Effector CD8-positive, alpha-beta T cell (primary cell): ENCODE measurements around the gene CUL7.
"Not testable (repeated sequence)": the region's sequence is repeated elsewhere in the genome, so short reads cannot be mapped to it uniquely, and the experiment has no call there.

Source experiments
- DNase-seq: peaks from one replicate; lab custom pipeline; 2025; lab: John Stamatoyannopoulos, UW

Gene CUL7

DNA sequence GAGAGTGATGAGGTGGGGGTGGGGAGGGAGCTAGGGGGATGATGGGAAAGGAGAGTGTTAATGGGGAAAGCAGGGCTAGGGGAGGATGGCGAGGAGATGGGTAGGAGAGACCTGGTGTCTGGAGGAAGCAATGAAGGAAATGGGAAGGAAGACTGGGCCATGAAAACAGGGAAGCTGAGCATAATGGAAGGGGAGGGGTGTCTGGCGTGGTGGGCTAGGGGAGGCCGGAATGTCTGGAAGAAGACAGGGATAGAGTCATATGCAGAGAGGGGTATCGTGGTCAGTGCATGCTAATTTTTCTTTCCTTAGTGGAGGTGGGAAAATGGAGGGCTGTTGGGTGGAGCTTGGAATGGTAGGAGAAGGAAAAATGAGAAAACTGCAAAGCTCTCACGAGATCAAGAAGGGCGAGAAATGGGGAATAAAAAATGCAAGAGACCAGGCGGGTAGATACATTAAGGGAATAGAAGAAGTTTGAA lies 39.2 kb downstream of the CUL7 start:
- DNase-seq: no peak

DNA sequence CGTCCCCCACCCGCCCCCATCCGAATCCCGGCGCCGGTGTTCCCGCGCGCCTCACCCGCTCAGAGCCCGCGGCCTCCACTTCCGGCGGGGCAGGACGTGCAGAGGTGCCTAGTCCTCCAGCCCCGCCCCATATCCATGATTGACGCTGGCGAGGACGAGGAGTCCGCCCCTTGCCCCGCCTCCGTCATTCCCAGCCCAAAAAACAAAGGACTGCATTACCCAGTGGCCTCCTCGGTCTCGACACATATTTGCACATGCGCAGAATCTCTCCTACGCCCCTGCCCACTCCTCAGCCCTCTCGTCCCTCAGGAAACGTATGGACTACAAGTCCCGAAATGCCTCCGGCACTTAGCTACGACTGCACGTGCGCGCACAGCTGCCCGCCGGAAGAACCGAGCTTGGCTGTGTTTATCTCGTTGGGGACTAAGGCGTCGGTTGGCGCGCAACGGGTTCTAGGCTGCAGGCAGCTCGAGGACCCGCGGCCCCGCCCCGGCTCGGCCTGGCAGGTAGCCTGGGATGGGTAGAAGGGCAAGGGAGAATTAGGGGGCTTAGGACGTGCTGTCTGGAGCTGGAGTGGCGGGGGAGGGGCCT lies 39.7 kb downstream of the CUL7 start, which contains the start of the genes KLHDC3 and MEA1:
TSS of gene KLHDC3 (plus strand) at position 407 of the 591 bp plus-strand sequence. CDS start 2,944 bp downstream, outside the sequence.
TSS of gene MEA1 (minus strand) at position 104 of the 591 bp plus-strand sequence. CDS start 133 bp downstream, outside the sequence.
- peak; percentile 97 for DNase-seq

DNA sequence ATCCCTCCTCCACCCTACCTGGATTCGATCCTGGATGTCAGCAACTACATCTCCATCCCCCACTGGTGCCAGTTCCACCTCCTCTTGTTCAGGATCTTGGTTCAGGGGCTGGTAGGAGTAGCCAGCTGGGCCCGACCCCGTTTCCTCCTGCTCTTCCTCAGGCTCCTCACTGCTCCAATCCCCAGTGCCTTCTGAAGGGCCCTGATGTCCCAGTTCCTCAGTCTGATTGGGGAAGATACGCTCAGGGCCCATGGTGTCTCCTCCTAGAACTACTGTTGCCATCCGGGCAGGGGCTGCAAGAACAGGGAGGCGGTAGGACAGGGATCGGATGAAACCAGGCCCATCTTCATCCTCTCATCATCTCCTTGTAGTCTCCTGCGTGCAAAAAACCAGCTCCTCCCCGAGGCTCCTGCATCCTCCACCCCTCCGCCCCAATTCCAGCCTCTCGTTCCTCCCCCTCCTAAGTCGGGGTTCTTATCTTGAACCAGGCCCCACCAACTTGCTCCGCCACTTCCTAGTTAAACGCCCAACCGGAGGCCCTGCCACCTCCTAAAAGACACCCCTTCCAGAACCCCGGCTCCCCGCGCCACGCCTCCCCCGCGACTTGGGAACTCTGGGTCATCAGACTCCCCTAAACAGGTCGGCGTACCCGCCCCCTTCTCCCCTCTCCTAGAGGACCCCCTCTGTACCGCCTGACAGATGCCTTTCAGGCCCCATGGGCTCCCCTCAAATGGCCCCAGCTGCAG lies 40.4 kb downstream of the CUL7 start:
- DNase-seq: peak; percentile 76

DNA sequence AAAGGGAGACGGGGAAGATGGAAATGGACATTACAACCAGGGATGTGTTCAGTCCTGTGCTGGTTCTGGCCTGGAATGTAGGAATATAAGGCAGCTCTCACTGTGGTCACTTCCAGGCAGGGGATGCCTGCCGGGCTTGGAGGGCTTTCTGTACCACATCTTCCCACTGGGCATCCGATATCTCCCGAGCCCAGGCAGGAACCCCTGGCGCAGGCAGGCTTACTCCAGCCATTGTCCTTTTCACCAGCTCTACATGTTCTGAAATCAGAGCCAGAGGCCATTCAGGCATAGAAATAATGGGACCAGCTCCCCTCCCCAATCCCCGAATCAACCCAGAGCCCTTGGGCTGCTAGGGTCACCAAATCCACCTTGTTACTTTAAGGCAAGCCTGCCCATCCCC lies 41.3 kb downstream of the CUL7 start:
- DNase-seq: no peak

DNA sequence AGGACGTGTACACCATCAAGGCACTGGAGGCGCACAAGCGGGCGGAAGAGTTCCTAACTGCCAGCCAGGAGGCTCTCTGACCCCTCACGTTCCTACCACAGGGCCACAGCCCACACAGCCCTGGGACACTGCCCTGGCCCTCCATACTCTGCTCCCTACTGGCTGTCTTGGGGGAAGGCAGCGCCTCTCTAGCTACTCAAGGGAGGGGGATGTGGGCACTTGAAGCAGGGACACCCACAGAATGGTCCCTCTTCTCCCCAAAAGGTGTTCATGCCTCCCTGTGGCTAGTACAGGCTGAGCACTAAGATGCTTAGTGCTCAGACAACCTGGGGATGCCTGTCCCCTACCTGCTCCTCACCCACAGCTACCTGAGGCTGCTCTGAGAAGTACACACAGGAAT lies 42.4 kb downstream of the CUL7 start:
- DNase-seq: no peak

DNA sequence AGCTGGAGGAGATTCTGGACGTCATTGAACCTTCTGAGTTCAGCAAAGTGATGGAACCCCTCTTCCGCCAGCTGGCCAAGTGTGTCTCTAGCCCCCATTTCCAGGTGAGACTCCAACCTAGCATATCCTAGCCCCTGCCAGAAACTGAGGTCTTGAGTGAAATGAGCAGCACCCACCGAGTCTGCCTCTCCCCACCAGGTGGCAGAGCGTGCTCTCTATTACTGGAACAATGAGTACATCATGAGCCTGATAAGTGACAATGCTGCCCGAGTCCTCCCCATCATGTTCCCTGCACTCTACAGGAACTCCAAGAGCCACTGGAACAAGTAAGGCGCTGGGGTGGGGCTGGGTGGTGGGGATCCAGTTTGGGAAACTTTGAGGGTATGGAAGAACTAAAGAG lies 44.5 kb downstream of the CUL7 start:
- DNase-seq: peak; percentile 8

DNA sequence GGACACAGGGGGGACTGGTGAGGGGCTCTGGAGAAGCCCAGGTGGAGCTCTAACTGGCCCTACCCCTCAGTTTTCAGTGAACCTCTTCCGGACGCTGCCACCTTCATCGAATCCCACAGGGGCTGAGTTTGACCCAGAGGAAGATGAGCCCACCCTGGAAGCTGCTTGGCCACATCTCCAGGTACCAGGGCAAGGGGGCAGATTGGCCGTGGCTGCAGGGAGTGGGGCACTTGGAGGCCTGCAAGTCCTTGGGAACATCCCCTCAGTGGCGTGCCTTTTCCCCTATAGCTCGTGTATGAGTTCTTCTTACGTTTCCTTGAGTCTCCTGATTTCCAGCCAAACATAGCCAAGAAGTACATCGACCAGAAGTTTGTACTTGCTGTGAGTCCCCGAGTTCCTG lies 46.5 kb downstream of the CUL7 start:
- DNase-seq: no peak

DNA sequence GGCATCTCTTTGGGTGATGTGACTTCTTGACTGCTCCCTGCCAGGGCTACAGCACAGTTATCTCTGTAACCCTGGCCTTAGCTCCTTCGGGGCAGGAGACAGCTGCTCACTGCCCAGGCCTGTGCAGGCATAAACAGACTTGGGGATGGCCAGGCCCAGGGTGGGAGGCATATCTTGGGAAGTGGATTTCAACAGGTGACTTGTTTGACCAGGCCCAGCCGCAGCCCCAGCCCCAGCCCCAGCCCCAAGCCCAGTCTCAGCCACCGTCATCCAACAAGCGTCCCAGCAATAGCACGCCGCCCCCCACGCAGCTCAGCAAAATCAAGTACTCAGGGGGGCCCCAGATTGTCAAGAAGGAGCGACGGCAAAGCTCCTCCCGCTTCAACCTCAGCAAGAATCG lies 47.4 kb downstream of the CUL7 start:
- DNase-seq: no peak

DNA sequence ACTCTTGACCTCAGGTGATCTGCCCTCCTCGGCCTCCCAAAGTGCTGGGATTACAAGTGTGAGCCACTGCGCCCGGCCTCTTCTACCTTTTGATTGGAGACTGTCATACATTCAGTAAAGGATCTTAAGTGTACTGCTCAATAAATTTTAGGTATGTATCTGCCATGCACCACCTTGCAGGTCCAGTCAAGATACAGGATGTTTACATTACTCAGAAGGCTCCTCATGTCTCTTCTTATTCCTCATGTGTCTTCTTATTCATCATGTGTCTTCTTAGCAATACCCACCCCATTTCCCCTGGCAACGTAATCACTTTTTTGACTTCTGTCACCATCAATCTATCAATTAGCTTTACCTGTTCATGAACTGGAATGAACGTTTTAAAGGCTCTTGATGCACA lies 47.8 kb downstream of the CUL7 start:
- DNase-seq: no peak

DNA sequence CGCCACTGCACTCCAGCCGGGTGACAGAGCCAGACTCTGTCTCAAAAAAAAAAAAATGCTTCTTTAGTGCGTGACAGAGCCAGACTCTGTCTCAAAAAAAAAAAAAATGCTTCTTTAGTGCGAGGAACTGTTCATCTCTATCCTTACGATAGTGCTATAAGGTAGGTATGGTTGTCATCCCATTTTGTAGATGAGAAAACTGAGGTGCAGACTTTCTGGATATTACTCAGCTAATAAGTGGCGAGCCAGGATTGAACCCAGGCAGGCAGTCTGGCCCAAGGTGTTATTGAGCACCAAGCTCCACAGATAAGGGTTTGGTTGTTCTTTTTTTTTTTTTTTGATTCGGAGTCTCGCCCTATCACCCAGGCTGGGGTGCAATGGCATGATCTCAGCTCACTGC lies 51.8 kb downstream of the CUL7 start:
- DNase-seq: no peak

DNA sequence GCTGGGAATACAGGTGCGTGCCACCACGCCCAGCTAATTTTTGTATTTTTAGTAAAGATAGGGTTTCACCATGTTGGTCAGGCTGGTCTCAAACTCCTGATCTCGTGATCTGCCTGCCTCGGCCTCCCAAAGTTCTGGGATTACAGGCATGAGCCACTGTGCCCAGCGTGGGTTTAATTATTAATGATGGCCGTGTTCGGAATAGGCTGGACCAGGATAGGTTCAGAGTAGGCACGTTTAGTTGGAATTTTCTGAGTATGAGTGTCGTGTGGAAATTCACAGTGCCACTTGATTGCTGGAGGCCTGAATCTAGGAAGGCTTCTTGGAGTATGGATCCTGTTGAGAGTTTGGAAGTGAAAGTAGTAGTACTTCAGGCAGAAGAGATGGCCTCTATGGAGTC lies 55.4 kb downstream of the CUL7 start:
- not testable (repeated sequence) for DNase-seq

DNA sequence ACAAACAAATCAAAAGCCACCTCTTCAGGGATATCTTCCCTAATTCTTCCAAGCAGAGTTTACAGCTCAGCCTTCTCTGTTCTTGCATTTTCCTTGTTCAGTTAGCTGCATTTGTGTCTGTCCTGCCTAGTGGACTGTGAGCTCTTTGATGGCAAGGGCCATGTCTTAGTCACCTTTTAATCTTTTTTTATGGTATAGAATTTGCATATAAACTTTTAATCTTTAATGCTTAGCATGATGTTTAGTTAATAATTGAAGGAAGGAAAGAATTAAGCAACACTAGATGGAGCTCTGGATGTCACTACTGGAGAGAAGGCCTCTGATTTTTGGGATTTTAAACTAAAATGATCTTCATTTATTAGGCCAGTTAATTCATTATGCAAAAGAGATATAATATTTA lies 57.1 kb downstream of the CUL7 start:
- no peak for DNase-seq

DNA sequence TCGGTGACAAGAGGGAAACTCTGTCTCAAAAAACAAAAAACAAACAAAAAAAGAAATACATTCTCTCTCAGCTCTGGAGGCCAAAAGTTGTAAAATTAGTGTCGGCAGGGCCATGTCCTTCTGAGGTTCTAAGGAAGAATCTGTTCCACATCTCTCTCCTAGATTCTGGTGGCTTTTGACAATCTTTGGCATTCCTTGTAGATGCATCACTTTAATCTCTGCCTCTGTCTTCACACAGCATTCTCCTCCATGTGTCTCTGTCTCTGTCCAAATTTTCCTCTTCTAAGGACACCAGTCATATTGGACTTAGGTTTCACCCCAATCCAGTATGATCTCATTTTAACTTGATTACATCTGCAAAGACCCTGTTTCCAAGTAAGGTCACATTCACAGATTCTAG lies 60.2 kb downstream of the CUL7 start:
- DNase-seq: no peak

DNA sequence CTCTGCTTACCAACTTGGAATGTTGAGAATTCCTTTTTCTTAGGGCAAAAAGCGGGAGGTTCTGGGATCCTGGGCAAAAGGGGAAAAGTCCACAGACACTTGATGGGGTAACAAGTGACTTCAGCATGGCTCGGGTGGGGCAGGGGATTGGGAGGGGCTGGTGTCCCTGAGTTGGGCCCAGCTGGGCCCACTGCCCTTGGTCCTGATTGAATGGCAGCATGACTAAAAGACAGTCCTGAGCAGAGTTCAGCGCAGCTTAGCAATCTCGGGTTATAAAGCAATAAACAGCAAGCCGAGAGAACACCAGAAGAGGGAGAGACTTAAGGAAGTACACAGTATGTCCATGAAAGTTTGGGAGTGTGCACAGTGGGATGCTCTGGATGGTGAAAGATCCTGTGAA lies 63.7 kb downstream of the CUL7 start:
- DNase-seq: no peak

DNA sequence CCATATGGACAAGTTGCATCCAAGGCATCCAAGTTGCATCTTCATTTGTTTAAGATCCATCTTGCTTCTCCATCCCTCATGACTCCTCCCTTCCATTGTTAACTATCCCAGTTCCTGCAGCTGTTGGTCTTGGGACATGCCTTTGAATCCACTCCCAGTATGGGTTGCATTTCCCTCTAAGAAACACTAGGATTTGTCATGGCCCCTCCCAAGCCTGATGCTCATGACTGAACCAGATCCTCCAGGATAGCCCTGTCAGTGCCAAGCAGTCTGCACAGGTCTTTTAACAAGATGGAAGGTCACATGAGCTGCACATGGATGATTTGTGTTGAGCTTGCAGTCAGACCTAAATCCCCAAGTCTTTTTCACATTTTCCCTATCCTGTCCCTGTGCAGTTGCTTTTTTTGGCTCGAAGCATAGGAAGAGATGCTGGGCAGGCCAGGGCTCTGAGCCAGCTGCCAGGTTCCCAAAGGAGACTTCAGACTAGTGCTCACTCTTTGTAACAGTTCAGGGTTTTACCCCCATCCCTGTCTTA lies 65.1 kb downstream of the CUL7 start:
- no peak for DNase-seq
